ENCODE results near the gene YPEL1. TPM values are rescaled to one million over a fixed set of nuclear protein-coding genes. Genes with fewer than 3 reads are reported as not detected.
A peak's percentile ranks its signal among the peaks of the same experiment; 100 is the strongest.

Gene YPEL1
- total and polyA plus RNA-seq, 2 donors (not counting 1 experiment from before 2014, with no cell fraction given), result 14.9 to 17.0 TPM

DNA sequence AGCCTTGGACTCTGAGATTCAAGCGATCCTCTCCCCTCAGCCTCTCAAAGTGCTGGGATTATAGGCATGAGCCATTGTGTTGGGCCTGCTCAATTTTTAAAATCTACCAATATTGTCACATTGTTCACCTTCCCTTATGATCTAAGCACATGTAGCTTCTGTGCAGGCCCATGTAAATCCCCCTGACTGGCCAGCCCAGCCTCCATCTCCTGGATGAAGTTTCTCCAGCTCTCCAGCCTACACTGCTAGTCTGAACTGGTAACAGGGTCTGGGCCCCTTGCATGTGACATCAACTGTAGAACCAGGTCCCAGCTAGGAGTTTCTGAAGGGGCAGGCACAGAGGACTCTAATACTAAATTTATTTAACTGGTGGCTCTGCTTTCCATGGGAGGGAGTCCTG lies 32.8 kb upstream of the YPEL1 start:
- ChIA-PET CTCF (interaction anchor here (0.8 to 1.2 kb wide), 2 partner anchors 18 to 170 kb away, joined by 3 to 5 read pairs; no protein-coding TSS in a partner anchor), POLR2A (no interaction called here)
- Histone ChIP-seq H3K27me3 (replicated peaks in 1 of 4; ENCODE audit: control extremely low read depth in 1 of 4, control insufficient read depth in 3 of 4, insufficient read depth in 4 of 4, low read length in 3 of 4) (no peaks in the 10 kb centered on the region), H3K79me2 (ENCODE audit: control insufficient read depth, insufficient read depth, low read length) (no peaks in the 10 kb centered on the region), H3K4me1 (ENCODE audit: control insufficient read depth in 2 of 2, insufficient read depth in 2 of 2, low read length in 2 of 2) (peaks cover 0 to 5% of the 10 kb centered on the region in 2 donors), H3K27ac (ENCODE audit: low read length in 2 of 2) (no peak overlapping the region), H3K36me3 (replicated peaks in 1 of 2; ENCODE audit: control extremely low read depth in 1 of 2, control insufficient read depth in 1 of 2, extremely low read depth in 1 of 2, insufficient read depth in 2 of 2, low read length in 1 of 2) (peaks cover 4 to 83% of the 10 kb centered on the region in 2 experiments), H2AFZ (ENCODE audit: insufficient read depth, low read depth, low read length, poor library complexity, severe bottlenecking) (no peak overlapping the region), H3K4me3 (ENCODE audit: control extremely low read depth in 1 of 5, extremely low read depth in 1 of 5, insufficient read depth in 1 of 5, low read depth in 2 of 5, low read length in 4 of 5) (no peak overlapping the region), H3K4me2 (replicated peaks; ENCODE audit: low read depth, low read length, poor library complexity, severe bottlenecking) (no peak overlapping the region), H3K9me3 (ENCODE audit: control extremely low read depth in 1 of 3, control insufficient read depth in 2 of 3, insufficient read depth in 1 of 3, low read length in 2 of 3) (no peaks in the 10 kb centered on the region), H4K20me1 (ENCODE audit: control insufficient read depth, insufficient read depth, low read length, poor library complexity, severe bottlenecking) (peaks cover 19% of the 10 kb centered on the region), H3K9ac (ENCODE audit: low read length) (no peak overlapping the region)
- 100% methylated on average over 1 of the region's 1 CpG for WGBS (ENCODE audit: insufficient coverage)
- H3K4me1 Mint-ChIP-seq, result peaks cover 5% of the 10 kb centered on the region
- intact Hi-C loops (cut with micrococcal nuclease), result no loop called here
- TF ChIP-seq EZH2 (IDR thresholded peaks at IDR 0.05; ENCODE audit: borderline replicate concordance, insufficient read depth, low read depth, low read length, poor library complexity, severe bottlenecking), result no peak
- TF ChIP-seq, protein P1, sequence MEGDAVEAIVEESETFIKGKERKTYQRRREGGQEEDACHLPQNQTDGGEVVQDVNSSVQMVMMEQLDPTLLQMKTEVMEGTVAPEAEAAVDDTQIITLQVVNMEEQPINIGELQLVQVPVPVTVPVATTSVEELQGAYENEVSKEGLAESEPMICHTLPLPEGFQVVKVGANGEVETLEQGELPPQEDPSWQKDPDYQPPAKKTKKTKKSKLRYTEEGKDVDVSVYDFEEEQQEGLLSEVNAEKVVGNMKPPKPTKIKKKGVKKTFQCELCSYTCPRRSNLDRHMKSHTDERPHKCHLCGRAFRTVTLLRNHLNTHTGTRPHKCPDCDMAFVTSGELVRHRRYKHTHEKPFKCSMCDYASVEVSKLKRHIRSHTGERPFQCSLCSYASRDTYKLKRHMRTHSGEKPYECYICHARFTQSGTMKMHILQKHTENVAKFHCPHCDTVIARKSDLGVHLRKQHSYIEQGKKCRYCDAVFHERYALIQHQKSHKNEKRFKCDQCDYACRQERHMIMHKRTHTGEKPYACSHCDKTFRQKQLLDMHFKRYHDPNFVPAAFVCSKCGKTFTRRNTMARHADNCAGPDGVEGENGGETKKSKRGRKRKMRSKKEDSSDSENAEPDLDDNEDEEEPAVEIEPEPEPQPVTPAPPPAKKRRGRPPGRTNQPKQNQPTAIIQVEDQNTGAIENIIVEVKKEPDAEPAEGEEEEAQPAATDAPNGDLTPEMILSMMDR (IDR thresholded peaks at IDR 0.05), result no peak
- H3K9me3 Mint-ChIP-seq (ENCODE audit: insufficient read depth), result no peaks in the 10 kb centered on the region
- H3K4me3 Mint-ChIP-seq, result no peak overlapping the region
- H3K27me3 Mint-ChIP-seq, result no peaks in the 10 kb centered on the region
- ATAC-seq (ENCODE audit: low read depth) (no peak), DNase-seq (no peak)
- H3K27ac Mint-ChIP-seq, result no peak overlapping the region

DNA sequence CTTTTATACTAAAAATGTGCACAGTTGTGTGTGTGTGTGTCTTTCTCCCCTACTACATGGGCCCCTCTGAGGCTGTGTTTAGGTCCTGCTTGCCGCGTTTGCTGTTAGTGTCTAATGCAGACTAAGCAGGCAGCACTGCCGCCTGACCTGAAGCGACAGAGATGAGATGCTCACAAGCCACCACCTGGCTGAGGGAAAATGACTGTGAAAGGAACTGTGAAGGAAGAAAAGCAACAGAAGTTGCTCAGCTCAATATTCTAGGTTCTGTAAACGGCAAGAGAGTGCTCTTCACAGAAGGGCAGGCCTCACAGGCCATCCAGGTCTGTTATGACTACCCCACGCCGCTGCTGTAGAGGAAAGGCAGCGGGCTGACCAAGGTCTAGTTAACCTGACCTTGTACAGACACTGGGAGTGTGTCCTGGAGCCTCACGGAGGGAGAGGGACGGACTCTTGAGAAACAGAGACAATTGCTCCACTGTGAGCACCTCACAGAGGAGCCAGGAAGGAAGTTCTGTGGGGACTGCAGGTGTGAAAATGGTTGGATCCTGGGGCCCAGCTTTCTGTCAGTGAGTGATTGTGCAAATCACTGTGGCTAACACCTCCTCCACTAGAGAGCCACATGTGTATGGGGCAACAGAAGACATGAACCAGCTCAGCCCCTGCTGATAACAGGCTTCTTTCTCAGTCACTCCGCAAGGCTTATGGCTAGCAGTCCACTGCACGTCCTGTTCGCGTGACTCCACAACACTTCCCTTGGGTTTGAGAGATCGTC lies 31.3 kb upstream of the YPEL1 start:
- H4K20me1 ChIP-seq (ENCODE audit: control insufficient read depth, insufficient read depth, low read length, poor library complexity, severe bottlenecking), result peaks cover 19% of the 10 kb centered on the region
- ATAC-seq (ENCODE audit: low read depth), result peak; percentile 31

More for the DNA sequence above, 31.3 kb upstream of the YPEL1 start:
- no peak overlapping the region for H3K4me3 ChIP-seq (ENCODE audit: control extremely low read depth in 1 of 5, extremely low read depth in 1 of 5, insufficient read depth in 1 of 5, low read depth in 2 of 5, low read length in 4 of 5)
- no peaks in the 10 kb centered on the region for H3K79me2 ChIP-seq (ENCODE audit: control insufficient read depth, insufficient read depth, low read length)
- H3K4me1 ChIP-seq (ENCODE audit: control insufficient read depth in 2 of 2, insufficient read depth in 2 of 2, low read length in 2 of 2), result no peaks in the 10 kb centered on the region
- Mint-ChIP-seq H3K4me3 (no peak overlapping the region), H3K27me3 (no peaks in the 10 kb centered on the region), H3K27ac (peak overlapping the region; percentile 26), H3K9me3 (ENCODE audit: insufficient read depth) (no peaks in the 10 kb centered on the region), H3K4me1 (no peaks in the 10 kb centered on the region)
- no peak overlapping the region for H3K9ac ChIP-seq (ENCODE audit: low read length)
- peak; percentile 27 for DNase-seq
- no peaks in the 10 kb centered on the region for H3K27me3 ChIP-seq (replicated peaks in 1 of 4; ENCODE audit: control extremely low read depth in 1 of 4, control insufficient read depth in 3 of 4, insufficient read depth in 4 of 4, low read length in 3 of 4)
- intact Hi-C loops (cut with micrococcal nuclease), result no loop called here
- no peak overlapping the region for H3K4me2 ChIP-seq (replicated peaks; ENCODE audit: low read depth, low read length, poor library complexity, severe bottlenecking)
- ChIA-PET CTCF (interaction anchor here (1.2 kb wide), 1 partner anchor 95 kb away, joined by 3 read pairs; no protein-coding TSS in a partner anchor), POLR2A (interaction anchor here (0.5 kb wide), 1 partner anchor 1390 kb away, joined by 3 read pairs; no protein-coding TSS in a partner anchor)
- whole genome bisulfite sequencing (ENCODE audit: insufficient coverage), result 81% methylated on average over 13 of the region's 15 CpGs
- peaks cover 7 to 80% of the 10 kb centered on the region in 2 experiments for H3K36me3 ChIP-seq (replicated peaks in 1 of 2; ENCODE audit: control extremely low read depth in 1 of 2, control insufficient read depth in 1 of 2, extremely low read depth in 1 of 2, insufficient read depth in 2 of 2, low read length in 1 of 2)
- no peak overlapping the region for H2AFZ ChIP-seq (ENCODE audit: insufficient read depth, low read depth, low read length, poor library complexity, severe bottlenecking)
- TF ChIP-seq, protein P1 (IDR thresholded peaks at IDR 0.05), result no peak
- TF ChIP-seq EZH2 (IDR thresholded peaks at IDR 0.05; ENCODE audit: borderline replicate concordance, insufficient read depth, low read depth, low read length, poor library complexity, severe bottlenecking), result no peak
- H3K27ac ChIP-seq (ENCODE audit: low read length in 2 of 2), result no peak overlapping the region
- no peaks in the 10 kb centered on the region for H3K9me3 ChIP-seq (ENCODE audit: control extremely low read depth in 1 of 3, control insufficient read depth in 2 of 3, insufficient read depth in 1 of 3, low read length in 2 of 3)

All from B cell (primary cell).